H9 (cell line): ENCODE data around the gene AMER3. TPM values are rescaled to one million over a fixed set of nuclear protein-coding genes. Genes with fewer than 3 reads are reported as not detected.
A peak's percentile ranks its signal among the peaks of the same experiment; 100 is the strongest.

ENCODE experiments used
- DNase-seq: peaks from one replicate; pipeline ENCODE4 v3.0.0-alpha.2; 2017
- H2AFZ ChIP-seq: one replicate; pipeline ENCODE4 v1.6.1; 2013; ENCODE audit warnings: mild to moderate bottlenecking, low read length, control low read depth, moderate library complexity
- H2AK5ac ChIP-seq: 2 replicates; pipeline ENCODE4 v1.6.1; 2013; ENCODE audit warnings: low read length, control low read depth, mixed read lengths; ENCODE audit not compliant: insufficient read length
- H2BK120ac ChIP-seq: one replicate; pipeline ENCODE4 v1.6.1; 2013; ENCODE audit warnings: low read depth, mild to moderate bottlenecking, low read length, control low read depth, inconsistent platforms; ENCODE audit not compliant: poor library complexity, severe bottlenecking
- H2BK12ac ChIP-seq: 2 replicates; pipeline ENCODE4 v1.6.1; 2013; ENCODE audit warnings: low read length, control low read depth, mixed read lengths, low read depth; ENCODE audit not compliant: insufficient read length
- H2BK15ac ChIP-seq: 2 replicates; pipeline ENCODE4 v1.6.1; 2013; ENCODE audit warnings: low read depth, low read length, control low read depth
- H2BK20ac ChIP-seq: one replicate; pipeline ENCODE4 v1.6.1; 2013; ENCODE audit warnings: low read depth, mild to moderate bottlenecking, low read length, control low read depth, inconsistent platforms; ENCODE audit not compliant: poor library complexity, severe bottlenecking
- H2BK5ac ChIP-seq: 2 replicates; pipeline ENCODE4 v1.6.1; 2013; ENCODE audit warnings: low read length, control low read depth, mixed read lengths; ENCODE audit not compliant: insufficient read length
- H3K14ac ChIP-seq: 2 replicates; pipeline ENCODE4 v1.6.1; 2013; ENCODE audit warnings: low read length, control low read depth; ENCODE audit not compliant: insufficient read depth
- H3K18ac ChIP-seq: 2 replicates; pipeline ENCODE4 v1.6.1; 2013; ENCODE audit warnings: low read depth, mild to moderate bottlenecking, mixed read lengths, low read length, control low read depth; ENCODE audit not compliant: insufficient read length
- H3K23ac ChIP-seq: 2 replicates; pipeline ENCODE4 v1.6.1; 2013; ENCODE audit warnings: low read length, control low read depth, mixed read lengths, low read depth; ENCODE audit not compliant: insufficient read length
- H3K23me2 ChIP-seq: 2 replicates; pipeline ENCODE4 v1.6.1; 2013; ENCODE audit warnings: low read depth, mild to moderate bottlenecking, mixed read lengths, low read length, control low read depth; ENCODE audit not compliant: insufficient read length, poor library complexity, severe bottlenecking
- H3K27ac ChIP-seq: 2 replicates; pipeline ENCODE4 v1.5.1; 2013; ENCODE audit warnings: low read length, control low read depth, mixed read lengths, low read depth; ENCODE audit not compliant: insufficient read length
- H3K27me3 ChIP-seq: 2 replicates; pipeline ENCODE4 v1.6.1; 2013; ENCODE audit warnings: low read length, control low read depth, inconsistent platforms; ENCODE audit not compliant: insufficient read depth
- H3K4ac ChIP-seq: 2 replicates; pipeline ENCODE4 v1.6.1; 2013; ENCODE audit warnings: low read depth, mild to moderate bottlenecking, control low read depth, inconsistent platforms, low read length, moderate library complexity
- H3K4me1 ChIP-seq: 2 replicates; pipeline ENCODE4 v1.6.1; 2013; ENCODE audit warnings: low read length, control low read depth, inconsistent platforms; ENCODE audit not compliant: insufficient read depth
- H3K4me2 ChIP-seq: 2 replicates; pipeline ENCODE4 v1.6.1; 2013; ENCODE audit warnings: low read length, control low read depth, mixed read lengths; ENCODE audit not compliant: insufficient read length, insufficient read depth
- H3K56ac ChIP-seq: 2 replicates; pipeline ENCODE4 v1.6.1; 2013; ENCODE audit warnings: low read depth, mild to moderate bottlenecking, mixed read lengths, low read length, control low read depth; ENCODE audit not compliant: insufficient read length
- H3K79me1 ChIP-seq: 2 replicates; pipeline ENCODE4 v1.6.1; 2013; ENCODE audit warnings: low read depth, mild to moderate bottlenecking, moderate library complexity, low read length, control low read depth, inconsistent platforms; ENCODE audit not compliant: insufficient read depth, poor library complexity, severe bottlenecking
- H3K79me2 ChIP-seq: 2 replicates; pipeline ENCODE4 v1.6.1; 2013; ENCODE audit warnings: low read length, control low read depth, inconsistent platforms; ENCODE audit not compliant: insufficient read depth
- H3K9ac ChIP-seq: 2 replicates; pipeline ENCODE4 v1.6.1; 2013; ENCODE audit warnings: low read length, control low read depth, mixed read lengths; ENCODE audit not compliant: insufficient read length; ENCODE audit errors: extremely low read depth
- H3K9me3 ChIP-seq: one replicate; pipeline ENCODE4 v1.6.1; 2013; ENCODE audit warnings: low read depth, low read length, inconsistent platforms; ENCODE audit not compliant: control insufficient read depth
- H3T11ph ChIP-seq: one replicate; pipeline ENCODE4 v1.6.1; 2013; ENCODE audit warnings: mild to moderate bottlenecking, low read length, control low read depth, inconsistent platforms
- H4K20me1 ChIP-seq: one replicate; pipeline ENCODE4 v1.6.1; 2013; ENCODE audit not compliant: control insufficient read depth, insufficient read length, insufficient read depth
- H4K5ac ChIP-seq: 2 replicates; pipeline ENCODE4 v1.6.1; 2013; ENCODE audit warnings: low read depth, mild to moderate bottlenecking, mixed read lengths, low read length, control low read depth; ENCODE audit not compliant: insufficient read length
- H4K8ac ChIP-seq: replicated peaks from 2 replicates; pipeline ENCODE4 v1.6.1; 2013; ENCODE audit warnings: low read length, control low read depth, mixed read lengths, low read depth; ENCODE audit not compliant: insufficient read length
- H4K91ac ChIP-seq: 2 replicates; pipeline ENCODE4 v1.6.1; 2013; ENCODE audit warnings: low read depth, mild to moderate bottlenecking, moderate library complexity, mixed read lengths, low read length, control low read depth; ENCODE audit not compliant: insufficient read length
- H3K27ac Mint-ChIP-seq, 3 experiments: 2 replicates in 2 of 3; 3 replicates in 1 of 3; pipeline ENCODE4 v1.8.0; 2020 to 2021; ENCODE audit warnings: mixed read lengths in 3 of 3, mild to moderate bottlenecking in 1 of 3, moderate library complexity in 1 of 3
- H3K27me3 Mint-ChIP-seq: 2 replicates; pipeline ENCODE4 v1.8.0; 2021; ENCODE audit warnings: low read depth, mild to moderate bottlenecking, moderate library complexity, mixed read lengths
- H3K36me3 Mint-ChIP-seq, 3 experiments: 2 replicates in 2 of 3; 3 replicates in 1 of 3; pipeline ENCODE4 v1.8.0; 2020 to 2021; ENCODE audit warnings: low read depth in 3 of 3, mixed read lengths in 3 of 3; ENCODE audit not compliant: insufficient read depth in 1 of 3
- H3K4me1 Mint-ChIP-seq, 2 experiments: 2 replicates each; pipeline ENCODE4 v1.8.0; 2020; ENCODE audit warnings: mixed read lengths in 2 of 2
- H3K4me3 Mint-ChIP-seq, 2 experiments: 2 replicates in 1 of 2; 3 replicates in 1 of 2; pipeline ENCODE4 v1.8.0; 2020 to 2021; ENCODE audit warnings: mild to moderate bottlenecking in 2 of 2, mixed read lengths in 2 of 2, moderate library complexity in 1 of 2
- H3K9me3 Mint-ChIP-seq, 2 experiments: 2 replicates in 1 of 2; 3 replicates in 1 of 2; pipeline ENCODE4 v1.8.0; 2020; ENCODE audit warnings: mild to moderate bottlenecking in 2 of 2, mixed read lengths in 2 of 2, moderate library complexity in 1 of 2
- CTCF ChIP-seq: fragments of 200-600 bp; sonication (generic); conservative IDR thresholded peaks from 3 replicates; pipeline ENCODE4 v1.8.0; 2021; ENCODE audit warnings: antibody characterized with exemption, mild to moderate bottlenecking
- WGBS: extraction: QIAGEN DNeasy Blood & Tissue Kit; methylation state at CpG from one replicate; pipeline ENCODE4 v1.1.7; 2013; ENCODE audit warnings: missing lambda C conversion rate, low lambda C conversion rate, mixed read lengths; ENCODE audit not compliant: insufficient read length; ENCODE audit errors: extremely low coverage; 5-methylcytosine and 5-hydroxymethylcytosine counted together
- total RNA-seq: library from RNA; stranded (reverse); gene quantifications from 2 replicates; pipeline ENCODE4 v1.2.1, GENCODE V29; 2021

The AMER3 gene
- total RNA-seq, 1 experiment from 2014 or later: 0.59 TPM

DNA sequence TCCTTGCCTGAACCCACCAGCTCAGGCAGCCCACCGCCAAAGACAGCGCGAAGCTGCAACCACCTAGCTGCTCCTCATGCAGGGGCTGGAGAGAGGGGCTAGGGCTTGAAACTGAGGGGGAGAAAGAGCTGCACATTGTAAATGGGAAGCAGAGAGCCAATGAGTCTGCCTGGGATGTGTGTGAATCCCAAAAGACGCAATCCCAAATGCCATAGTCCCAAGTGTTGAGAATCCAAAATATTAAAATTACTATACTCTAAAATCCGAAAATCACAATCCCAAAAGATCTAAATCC, 9.4 kb downstream of the AMER3 start:
- Mint-ChIP-seq H3K9me3 (no peaks in the 10 kb centered on the region; a peak in 1 of 5 replicates), H3K27me3 (peaks cover 7% of the 10 kb centered on the region), H3K27ac (peak overlapping the region in 1 of 3 experiments; percentile 65; a peak in 1 of 7 replicates), H3K36me3 (no peaks in the 10 kb centered on the region), H3K4me1 (no peaks in the 10 kb centered on the region; a peak in 2 of 4 replicates), H3K4me3 (no peak overlapping the region)
- Histone ChIP-seq H3K79me1 (no peaks in the 10 kb centered on the region), H2BK20ac (no peak overlapping the region), H3K9me3 (no peaks in the 10 kb centered on the region), H2BK120ac (no peak overlapping the region), H2AK5ac (no peak overlapping the region), H3K4ac (no peak overlapping the region), H4K5ac (no peak overlapping the region), H3K23ac (no peak overlapping the region), H3K4me1 (no peaks in the 10 kb centered on the region), H3K14ac (no peak overlapping the region), H4K8ac (no peak overlapping the region), H3K27me3 (no peaks in the 10 kb centered on the region), H3K4me2 (no peak overlapping the region), H2BK5ac (no peak overlapping the region), H4K20me1 (no peaks in the 10 kb centered on the region), H3K23me2 (no peaks in the 10 kb centered on the region), H3K79me2 (no peaks in the 10 kb centered on the region), H3K27ac (no peak overlapping the region), H3K18ac (no peak overlapping the region), H2BK12ac (no peak overlapping the region), H2BK15ac (no peak overlapping the region), H4K91ac (no peak overlapping the region), H2AFZ (no peak overlapping the region), H3K9ac (no peak overlapping the region), H3K56ac (no peak overlapping the region), H3T11ph (no peak overlapping the region)
- DNase-seq: no peak
- no CpG with 5 or more reads among the region's 5 CpGs for WGBS
- TF ChIP-seq CTCF: no peak
